Measurements from ENCODE around the gene FADS1. TPM values are rescaled to one million over a fixed set of nuclear protein-coding genes. Genes with fewer than 3 reads are reported as not detected.

The FADS1 gene
- total RNA-seq, 1 experiment from 2014 or later: 150 TPM

DNA sequence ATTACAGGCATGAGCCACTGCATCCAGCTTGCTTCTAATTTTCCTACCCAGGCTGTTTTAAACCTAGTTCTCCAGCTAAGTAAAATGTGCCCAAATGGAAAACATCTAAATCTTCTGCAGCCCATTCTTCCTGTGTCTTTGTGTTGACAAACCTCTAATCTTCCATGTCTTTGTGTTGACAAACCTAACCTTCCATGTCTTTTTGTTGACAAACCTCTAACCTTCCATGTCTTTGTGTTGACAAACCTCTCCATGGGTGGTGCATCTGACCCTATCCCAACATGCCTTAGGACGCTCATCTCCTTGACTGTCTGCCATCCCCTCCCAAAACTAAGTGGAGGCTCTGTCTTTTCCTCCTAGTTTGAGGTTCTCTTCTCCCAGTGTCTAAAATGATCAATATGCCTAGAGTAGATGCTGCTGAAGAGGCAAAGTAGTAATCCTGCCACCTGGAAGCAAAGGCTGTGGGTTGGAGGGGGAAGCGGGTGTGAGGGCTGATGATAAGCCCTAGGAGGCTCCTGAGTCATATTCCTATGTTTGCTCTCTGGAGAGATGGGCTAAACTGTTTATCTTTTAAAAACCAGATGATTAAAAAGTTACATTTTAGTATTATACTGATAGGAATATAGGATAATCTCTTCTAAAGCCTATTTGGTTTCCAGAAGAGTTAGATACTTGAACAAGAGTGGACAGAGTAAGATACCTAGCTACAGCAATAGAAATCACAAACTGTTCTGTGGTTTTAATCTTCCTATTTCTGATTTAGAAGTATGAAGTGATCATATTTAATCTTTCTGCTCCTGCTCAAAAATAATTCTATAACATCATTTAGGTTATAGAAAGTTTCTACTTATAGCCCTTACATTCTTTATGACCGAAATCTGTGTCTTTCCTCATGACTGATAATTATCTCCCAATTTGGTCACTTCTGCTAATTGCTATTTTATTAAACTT is 16.2 kb downstream of the FADS1 start:
- ChIA-PET POLR2A (ENCODE audit: unreplicated experiment) (interaction anchor here (0.7 kb wide), 1 partner anchor 14 kb away, joined by 6 read pairs; no protein-coding TSS in a partner anchor), CTCF (interaction anchor here (0.7 kb wide), 1 partner anchor 33 kb away, joined by 6 read pairs; no protein-coding TSS in a partner anchor)
- Histone ChIP-seq H3K9me3 (ENCODE audit: insufficient read depth, low read depth) (no peaks in the 10 kb centered on the region), H3K4me3 (no peak overlapping the region), H4K20me1 (ENCODE audit: insufficient read depth) (no peaks in the 10 kb centered on the region; the same call in none of the 2 replicates), H3K27ac (no peak overlapping the region), H3K4me2 (no peak overlapping the region), H3K36me3 (ENCODE audit: low read depth) (0 out of 2 replicates have a peak, but pooled peaks cover 14% of the 10 kb centered on the region), H2AFZ (no peak overlapping the region), H3K79me2 (ENCODE audit: low read depth) (peaks cover 24% of the 10 kb centered on the region), H3K27me3 (ENCODE audit: insufficient read depth, low read depth) (no peaks in the 10 kb centered on the region), H3F3A (ENCODE audit: insufficient read depth, low read depth) (peaks cover 55% of the 10 kb centered on the region; the same call in 1 of the 2 replicates), H3K9me2 (ENCODE audit: insufficient read depth) (no peaks in the 10 kb centered on the region), H3K4me1 (replicated peaks; ENCODE audit: insufficient read depth) (no peaks in the 10 kb centered on the region)
- no peak for DNase-seq
- intact Hi-C loops (cut with micrococcal nuclease; ENCODE audit: unreplicated experiment): no loop called here
- BruUV-seq (replicated peaks): TSS peak; percentile 27
- no peak for TF ChIP-seq EZH2 (IDR thresholded peaks at IDR 0.05; ENCODE audit: low read depth)
- no peak for TF ChIP-seq CTCF (conservative IDR thresholded peaks at IDR 0.05)

DNA sequence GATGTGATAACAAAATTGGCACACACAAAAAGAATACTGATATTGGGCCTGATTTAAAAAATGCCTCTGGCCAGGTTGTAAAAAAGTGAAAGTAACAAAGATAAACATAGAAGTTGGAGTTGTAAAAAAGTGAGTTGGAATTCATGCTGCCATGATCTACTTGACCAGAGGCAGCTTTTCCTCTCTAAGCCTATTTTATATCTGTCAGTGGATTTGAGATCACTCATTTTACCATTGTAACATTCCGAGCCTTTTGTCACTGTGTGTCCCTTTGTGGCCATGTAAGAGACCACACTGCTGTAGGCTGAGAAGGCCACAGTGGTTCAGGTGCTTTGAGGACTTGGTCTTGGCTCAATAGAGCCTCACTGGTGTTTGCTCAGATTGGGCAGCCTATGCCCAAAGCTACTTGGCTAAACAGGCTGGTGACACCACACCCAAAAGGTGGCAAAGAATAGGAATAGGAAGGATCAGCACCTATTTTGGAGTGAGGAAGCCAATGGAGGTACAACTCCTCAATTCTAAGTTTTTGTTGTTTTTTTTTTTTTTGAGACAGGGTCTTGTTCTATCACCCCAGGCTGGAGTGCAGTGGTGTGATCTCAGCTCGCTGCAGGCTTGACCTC is 17.0 kb downstream of the FADS1 start:
- H3K4me2 ChIP-seq: no peak overlapping the region
- ChIA-PET CTCF (interaction anchor here (0.7 kb wide), 2 partner anchors 34 to 91 kb away, joined by 3 to 6 read pairs; no protein-coding TSS in a partner anchor), POLR2A (ENCODE audit: unreplicated experiment) (interaction anchor here (0.5 kb wide), 1 partner anchor 1749 kb away, joined by 4 read pairs; no protein-coding TSS in a partner anchor)
- no peaks in the 10 kb centered on the region; the same call in none of the 2 replicates for H4K20me1 ChIP-seq (ENCODE audit: insufficient read depth)
- no peak for DNase-seq
- H3K9me3 ChIP-seq (ENCODE audit: insufficient read depth, low read depth): no peaks in the 10 kb centered on the region
- no peaks in the 10 kb centered on the region for H3K9me2 ChIP-seq (ENCODE audit: insufficient read depth)
- no peak overlapping the region for H2AFZ ChIP-seq
- no peak overlapping the region for H3K4me3 ChIP-seq
- H3K79me2 ChIP-seq (ENCODE audit: low read depth): peaks cover 32% of the 10 kb centered on the region
- H3K36me3 ChIP-seq (ENCODE audit: low read depth): 0 out of 2 replicates have a peak, but pooled peaks cover 14% of the 10 kb centered on the region
- no peaks in the 10 kb centered on the region for H3K4me1 ChIP-seq (replicated peaks; ENCODE audit: insufficient read depth)
- no TSS peak for BruUV-seq (replicated peaks)
- intact Hi-C loops (cut with micrococcal nuclease; ENCODE audit: unreplicated experiment): loop anchor here (10.0 kb wide), 1 partner anchor 255 kb away; no protein-coding TSS in a partner anchor
- no peaks in the 10 kb centered on the region for H3K27me3 ChIP-seq (ENCODE audit: insufficient read depth, low read depth)
- no peak overlapping the region for H3K27ac ChIP-seq
- TF ChIP-seq EZH2 (IDR thresholded peaks at IDR 0.05; ENCODE audit: low read depth) (no peak), CTCF (conservative IDR thresholded peaks at IDR 0.05) (no peak)
- H3F3A ChIP-seq (ENCODE audit: insufficient read depth, low read depth): peaks cover 55% of the 10 kb centered on the region; the same call in 1 of the 2 replicates

Measured in PC-9 (cell line).